B cell (primary cell): ENCODE data around the gene DEXI.
A peak's percentile ranks its signal among the peaks of the same experiment; 100 is the strongest.

Source experiments
- EZH2 ChIP-seq: IDR thresholded peaks from 2 replicates; pipeline ENCODE4 v1.6.1; 2012; ENCODE audit warnings: borderline replicate concordance, low read depth, mild to moderate bottlenecking, moderate library complexity, low read length; ENCODE audit not compliant: insufficient read depth, poor library complexity, severe bottlenecking
- TF ChIP-seq, protein P1 (sequence below): fragments of 200-600 bp; IDR thresholded peaks from one replicate; pipeline ENCODE4 v1.8.0; 2022; ENCODE audit warnings: antibody characterized with exemption, mild to moderate bottlenecking

GRCh38 chr16:10919003-10919351 lies 23.3 kb downstream of the DEXI start:
- TF ChIP-seq EZH2: no peak
- TF ChIP-seq, protein P1, sequence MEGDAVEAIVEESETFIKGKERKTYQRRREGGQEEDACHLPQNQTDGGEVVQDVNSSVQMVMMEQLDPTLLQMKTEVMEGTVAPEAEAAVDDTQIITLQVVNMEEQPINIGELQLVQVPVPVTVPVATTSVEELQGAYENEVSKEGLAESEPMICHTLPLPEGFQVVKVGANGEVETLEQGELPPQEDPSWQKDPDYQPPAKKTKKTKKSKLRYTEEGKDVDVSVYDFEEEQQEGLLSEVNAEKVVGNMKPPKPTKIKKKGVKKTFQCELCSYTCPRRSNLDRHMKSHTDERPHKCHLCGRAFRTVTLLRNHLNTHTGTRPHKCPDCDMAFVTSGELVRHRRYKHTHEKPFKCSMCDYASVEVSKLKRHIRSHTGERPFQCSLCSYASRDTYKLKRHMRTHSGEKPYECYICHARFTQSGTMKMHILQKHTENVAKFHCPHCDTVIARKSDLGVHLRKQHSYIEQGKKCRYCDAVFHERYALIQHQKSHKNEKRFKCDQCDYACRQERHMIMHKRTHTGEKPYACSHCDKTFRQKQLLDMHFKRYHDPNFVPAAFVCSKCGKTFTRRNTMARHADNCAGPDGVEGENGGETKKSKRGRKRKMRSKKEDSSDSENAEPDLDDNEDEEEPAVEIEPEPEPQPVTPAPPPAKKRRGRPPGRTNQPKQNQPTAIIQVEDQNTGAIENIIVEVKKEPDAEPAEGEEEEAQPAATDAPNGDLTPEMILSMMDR: peak; percentile 35
